GM12878 (cell line): ENCODE data around the gene TSSC4. TPM values are rescaled to one million over a fixed set of nuclear protein-coding genes. Genes with fewer than 3 reads are reported as not detected.

ENCODE experiments used
- ATAC-seq: fragments of 200-7000 bp; cut with Tn5 transposase; 3 replicates; pipeline ENCODE4 v1.9.1; 2020; ENCODE audit warnings: mild to moderate bottlenecking, moderate library complexity
- BruUV-seq: library from RNA; stranded (reverse); fragments of 400-500 nt; replicated peaks from 2 replicates; lab custom pipeline; 2021; lab: Mats Ljungman, UMichigan
- CTCF ChIA-PET: fragments of 300-600 bp; sonication (Branson Sonifier 250); formaldehyde crosslinking; extraction: SDS; loops from one replicate; lab custom pipeline; 2021; ENCODE audit warnings: inconsistent platforms; lab: Yijun Ruan, JAX
- POLR2A ChIA-PET: fragments of 350-600 bp; formaldehyde crosslinking; extraction: SDS; loops from one replicate; lab custom pipeline; 2021; ENCODE audit warnings: inconsistent platforms; lab: Charles Lee
- RAD21 ChIA-PET: fragments of 300-600 bp; sonication (Branson Sonifier 250); formaldehyde crosslinking; loops from one replicate; lab custom pipeline; 2023; ENCODE audit warnings: antibody characterized with exemption; ENCODE audit not compliant: unreplicated experiment; lab: Charles Lee
- SMC1A ChIA-PET: fragments of 300-600 bp; sonication (Branson Sonifier 250); formaldehyde crosslinking; loops from one replicate; lab custom pipeline; 2023; ENCODE audit not compliant: unreplicated experiment, uncharacterized antibody; lab: Charles Lee
- DNase-seq: peaks from one replicate; pipeline ENCODE4 v3.0.0-alpha.2; 2011; ENCODE audit warnings: low read depth, low spot score
- FAIRE-seq: peaks from 3 replicates; lab custom pipeline; 2011; peaks lifted over from hg19 to GRCh38; lab: Jason Lieb, UNC
- H2AFZ ChIP-seq: 2 replicates; pipeline ENCODE4 v1.6.0; 2011; ENCODE audit warnings: low read depth, low read length, control low read depth; ENCODE audit not compliant: control insufficient read depth
- H3K27ac ChIP-seq: 2 replicates; pipeline ENCODE4 v1.5.1; 2011; ENCODE audit warnings: control low read depth; ENCODE audit not compliant: control insufficient read depth, insufficient read depth
- H3K27me3 ChIP-seq, 2 experiments: replicated peaks in 1 of 2; 2 replicates each; pipeline versions ENCODE4 v1.6.0 to v1.6.1; 2011; ENCODE audit warnings: low read length in 1 of 2; ENCODE audit not compliant: control insufficient read depth in 2 of 2, insufficient read depth in 2 of 2
- H3K36me3 ChIP-seq, 2 experiments: 2 replicates each; pipeline ENCODE4 v1.5.1; 2011; ENCODE audit warnings: low read length in 1 of 2; ENCODE audit not compliant: control insufficient read depth in 2 of 2, insufficient read depth in 2 of 2
- H3K4me1 ChIP-seq: 2 replicates; pipeline ENCODE4 v1.6.1; 2011; ENCODE audit warnings: mild to moderate bottlenecking, low read length, moderate library complexity, mixed read lengths; ENCODE audit not compliant: control insufficient read depth, insufficient read depth
- H3K4me2 ChIP-seq: 2 replicates; pipeline ENCODE4 v1.6.0; 2011; ENCODE audit warnings: control low read depth; ENCODE audit not compliant: control insufficient read depth, insufficient read depth
- H3K4me3 ChIP-seq: fragments of 200-600 bp; sonication (generic); 2 replicates; pipeline ENCODE4 v1.5.1; 2016
- H3K79me2 ChIP-seq: 2 replicates; pipeline ENCODE4 v1.6.0; 2011; ENCODE audit warnings: low read length; ENCODE audit not compliant: control insufficient read depth, insufficient read depth
- H3K9ac ChIP-seq: 2 replicates; pipeline ENCODE4 v1.8.0; 2011; ENCODE audit warnings: low read length, control low read depth, mixed read lengths; ENCODE audit not compliant: control insufficient read depth, insufficient read depth
- H3K9me3 ChIP-seq: replicated peaks from 3 replicates; pipeline ENCODE4 v1.5.1; 2011; ENCODE audit warnings: mild to moderate bottlenecking, low read length; ENCODE audit not compliant: control insufficient read depth, insufficient read depth
- H4K20me1 ChIP-seq: 2 replicates; pipeline ENCODE4 v1.6.0; 2011; ENCODE audit not compliant: control insufficient read depth, insufficient read depth
- BACH1 ChIP-seq: fragments of 450-650 bp; IDR thresholded peaks from 2 replicates; pipeline ENCODE4 v1.6.1; 2017; ENCODE audit warnings: mild to moderate bottlenecking, borderline replicate concordance
- FOXK2 ChIP-seq: fragments of 450-650 bp; IDR thresholded peaks from 2 replicates; pipeline ENCODE4 v1.6.1; 2017; ENCODE audit warnings: mild to moderate bottlenecking, moderate library complexity
- LARP7 ChIP-seq: fragments of 450-650 bp; IDR thresholded peaks from 2 replicates; pipeline ENCODE4 v1.6.1; 2017; ENCODE audit warnings: mild to moderate bottlenecking
- MEF2A ChIP-seq: IDR thresholded peaks from 2 replicates; pipeline ENCODE4 v1.6.1; 2011; ENCODE audit warnings: low read depth, mild to moderate bottlenecking, low read length, moderate library complexity; ENCODE audit not compliant: insufficient read depth
- POLR2A ChIP-seq: IDR thresholded peaks from 2 replicates; pipeline ENCODE4 v1.6.1; 2011; ENCODE audit warnings: low read depth, mild to moderate bottlenecking, low read length
- STAT1 ChIP-seq: fragments of 450-650 bp; conservative IDR thresholded peaks from 2 replicates; pipeline ENCODE4 v1.6.1; 2014; ENCODE audit warnings: antibody characterized with exemption, mild to moderate bottlenecking
- TARDBP ChIP-seq: IDR thresholded peaks from 2 replicates; pipeline ENCODE4 v1.6.1; 2016; ENCODE audit warnings: borderline replicate concordance
- TCF12 ChIP-seq: IDR thresholded peaks from 2 replicates; pipeline ENCODE4 v1.6.1; 2011; ENCODE audit warnings: low read depth, mild to moderate bottlenecking, low read length
- WGBS: methylation state at CpG from one replicate; pipeline ENCODE4 v1.1.6; 2016; ENCODE audit warnings: low lambda C conversion rate; ENCODE audit not compliant: insufficient replicate concordance, insufficient coverage; ENCODE audit errors: missing lambda C conversion rate; 5-methylcytosine and 5-hydroxymethylcytosine counted together
- in situ Hi-C: fragments of 300-500 bp; cut with MboI; formaldehyde crosslinking; loops from 9 replicates; pipeline ENCODE4 v1.14.3; 2018; ENCODE audit warnings: mixed read lengths
- intact Hi-C: fragments of 100-400 bp; cut with micrococcal nuclease; formaldehyde crosslinking; loops from one replicate; pipeline ENCODE4 v1.14.2; 2022; ENCODE audit not compliant: unreplicated experiment
- polyA plus RNA-seq, 11 experiments: library from polyadenylated mRNA; depleted of rRNA in 4 of 11; unstranded in 6 of 11; stranded (reverse) in 5 of 11; fragments of >200 nt; fragmentation: Nextera tagmentation in 4 of 11; fragmentation: Illumina TruSeq in 1 of 11; extraction: Ambion mirVana in 4 of 11; extraction: Trizol in 1 of 11; gene quantifications; 1 replicate in 1 of 11; 2 replicates in 10 of 11; pipeline versions ENCODE4 v1.2.1 to v1.2.3, GENCODE V29; 2011 to 2016; ENCODE audit warnings: inconsistent platforms in 2 of 11, missing spikeins in 2 of 11, low read depth in 1 of 11
- total RNA-seq, 4 experiments: library from RNA; depleted of rRNA in 3 of 4; stranded (reverse); fragments of >200 nt in 3 of 4; fragmentation: Illumina TruSeq in 1 of 4; extraction: Trizol in 1 of 4; gene quantifications; 2 replicates each; pipeline versions ENCODE4 v1.2.1 to v1.2.3, GENCODE V29; 2013 to 2021

The TSSC4 gene
- total and polyA plus RNA-seq, 10 of the 15 experiments (the other 5 are each of a cell fraction or from before 2014, with no cell fraction given): 0.69 to 70.1 (median 25.7) TPM

GRCh38 chr11:2406451-2406850, 5.9 kb downstream of the TSSC4 start (continued):
- TF ChIP-seq TCF12 (no peak), BACH1 (no peak)
- TF ChIP-seq, all 136 proteins: peak for 0

GRCh38 chr11:2406878-2407410, 6.4 kb downstream of the TSSC4 start:
- DNase-seq (no peak), FAIRE-seq (no peak), ATAC-seq (no peak)
- Histone ChIP-seq H3K36me3 (peaks cover 2 to 5% of the 10 kb centered on the region in 2 experiments; a peak in 3 of 4 replicates), H3K27me3 (no peaks in the 10 kb centered on the region), H3K4me2 (no peak overlapping the region), H3K79me2 (peaks cover 4% of the 10 kb centered on the region; the same call in 1 of the 2 replicates), H3K4me3 (no peak overlapping the region), H3K9ac (no peak overlapping the region), H4K20me1 (no peaks in the 10 kb centered on the region), H3K4me1 (peaks cover 4% of the 10 kb centered on the region), H3K9me3 (no peaks in the 10 kb centered on the region), H2AFZ (no peak overlapping the region), H3K27ac (no peak overlapping the region)
- POLR2A ChIA-PET: no interaction called here
- no TSS peak for BruUV-seq
- no peak for TF ChIP-seq LARP7
- no peak for TF ChIP-seq FOXK2
- TF ChIP-seq STAT1: no peak
- TF ChIP-seq TARDBP: no peak
- TF ChIP-seq MEF2A: no peak
- TF ChIP-seq POLR2A: no peak
- in situ Hi-C loops: no loop called here
- CTCF ChIA-PET: no interaction called here
- RAD21 ChIA-PET: no interaction called here
- 48% methylated on average over 15 of the region's 24 CpGs for WGBS
- intact Hi-C loops: no loop called here
- SMC1A ChIA-PET: no interaction called here
